NCI-H524 (cell line): Measurements from ENCODE around the gene AANAT.

Experiments used
- DNase-seq, 2 experiments: peaks; one replicate each; lab custom pipeline; 2025; lab: John Stamatoyannopoulos, UW

Gene AANAT

DNA sequence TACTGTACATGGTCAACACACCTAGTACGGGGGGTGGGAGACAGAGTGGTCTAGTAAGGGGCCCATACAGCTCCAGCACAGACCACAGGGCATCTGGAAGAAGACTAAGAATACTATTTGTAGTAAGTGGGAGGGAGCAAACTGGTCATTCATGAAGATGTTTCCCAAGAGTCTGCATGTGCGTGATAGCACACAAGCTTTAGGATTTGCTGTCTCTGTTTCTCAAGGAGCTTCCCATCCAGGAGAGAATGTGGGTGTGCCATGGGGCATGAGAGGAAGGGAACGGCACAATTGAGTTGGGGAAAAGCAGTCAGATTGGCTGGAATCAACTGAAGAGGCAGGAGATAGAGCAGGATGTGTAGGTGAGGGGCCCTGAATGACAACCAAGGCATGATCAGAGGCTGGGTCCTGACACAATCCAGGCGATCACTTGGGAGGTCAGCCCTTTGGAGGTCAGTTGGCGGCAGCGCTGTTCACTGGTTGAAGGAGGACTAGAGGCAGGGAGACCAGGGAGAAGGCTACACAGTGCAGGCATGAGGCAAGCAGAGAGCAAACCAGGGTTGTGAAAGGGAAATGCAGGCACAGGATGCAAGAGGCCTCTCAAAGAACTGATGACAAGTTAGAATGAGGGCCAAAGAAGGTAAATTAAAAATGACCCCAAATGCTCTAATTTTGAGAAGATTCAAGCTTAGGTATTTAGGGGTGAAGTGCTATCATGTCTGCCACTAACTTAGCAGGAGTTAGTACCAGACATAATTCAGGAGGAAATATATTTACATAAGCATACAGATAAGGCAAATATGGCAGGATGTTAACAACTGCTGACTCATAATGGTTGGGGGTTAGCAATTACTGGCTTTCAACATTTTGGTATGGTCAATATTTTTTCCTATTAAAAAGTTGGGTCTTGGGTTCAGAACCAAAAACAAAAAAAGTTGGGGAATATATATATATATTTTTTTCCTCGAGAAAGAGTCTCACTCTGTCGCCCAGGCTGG lies 24.8 kb upstream of the AANAT start:
- DNase-seq = no peak

GRCh38 chr17:76444518-76445311 lies 22.7 kb upstream of the AANAT start:
- DNase-seq = no peak

DNA sequence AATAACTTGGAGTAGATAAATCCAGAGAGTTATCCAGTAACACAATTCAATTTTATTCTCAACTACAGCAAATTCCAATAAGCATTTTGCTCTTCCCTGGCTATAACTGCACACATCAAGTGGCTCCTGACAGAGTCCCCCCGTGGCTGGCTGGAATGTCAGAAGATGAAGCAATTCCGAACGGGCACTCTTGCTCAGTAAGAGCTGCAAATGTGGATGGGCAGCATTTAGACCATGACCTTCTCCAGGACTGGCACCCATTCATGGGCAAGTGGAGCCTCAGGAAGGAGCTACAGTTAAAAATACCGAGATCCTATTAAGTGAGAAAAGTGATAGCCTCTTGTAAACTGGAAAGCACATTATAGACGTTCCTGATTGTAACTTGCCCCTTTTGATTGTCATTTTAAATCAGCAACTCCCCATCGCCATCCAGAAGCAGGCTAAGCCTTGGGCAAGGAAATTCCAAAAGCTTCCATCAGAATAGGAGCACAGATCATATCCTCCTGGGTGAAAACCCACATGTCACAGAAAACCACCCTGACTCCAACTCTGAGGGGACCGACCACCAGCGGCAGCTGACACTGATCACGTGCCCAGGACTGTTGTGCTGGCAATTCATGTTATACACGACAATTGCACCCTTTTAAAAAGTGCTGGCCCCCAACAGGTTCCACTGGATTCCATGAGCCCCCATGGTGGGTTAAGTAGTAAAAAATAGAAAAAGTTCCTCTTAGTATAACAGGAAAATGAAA lies 21.5 kb upstream of the AANAT start:
- no peak for DNase-seq

GRCh38 chr17:76446449-76447231 lies 20.8 kb upstream of the AANAT start:
- no peak for DNase-seq

GRCh38 chr17:76447931-76448652 lies 19.3 kb upstream of the AANAT start:
- peak; percentile 93 to 97 for DNase-seq

GRCh38 chr17:76449126-76449525 lies 18.3 kb upstream of the AANAT start:
- DNase-seq = no peak

DNA sequence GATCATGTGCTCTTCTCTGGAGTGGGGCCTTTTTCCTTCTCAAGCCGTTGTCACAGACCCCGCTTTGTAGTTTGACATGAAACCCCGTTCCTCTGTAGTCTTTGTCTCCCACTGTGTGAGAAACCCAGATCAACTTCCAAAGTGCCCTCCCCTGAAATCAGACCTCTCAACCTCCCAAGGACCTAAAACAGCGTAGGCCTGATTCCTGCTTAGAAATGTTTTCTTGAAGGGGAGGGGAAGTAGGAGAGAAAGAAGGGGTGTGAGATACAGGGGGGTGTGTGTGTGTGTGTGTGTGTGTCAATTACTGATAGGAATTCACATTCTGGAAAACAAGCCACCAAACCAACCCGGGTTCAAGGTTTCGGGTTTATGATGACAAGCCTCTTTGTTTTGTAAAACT lies 15.9 kb upstream of the AANAT start:
- DNase-seq = peak in 1 of 2 experiments; percentile 34

- DNase-seq = peak; percentile 55 to 62
Measured at GRCh38 chr17:76452127-76452659, 15.2 kb upstream of the AANAT start.

DNA sequence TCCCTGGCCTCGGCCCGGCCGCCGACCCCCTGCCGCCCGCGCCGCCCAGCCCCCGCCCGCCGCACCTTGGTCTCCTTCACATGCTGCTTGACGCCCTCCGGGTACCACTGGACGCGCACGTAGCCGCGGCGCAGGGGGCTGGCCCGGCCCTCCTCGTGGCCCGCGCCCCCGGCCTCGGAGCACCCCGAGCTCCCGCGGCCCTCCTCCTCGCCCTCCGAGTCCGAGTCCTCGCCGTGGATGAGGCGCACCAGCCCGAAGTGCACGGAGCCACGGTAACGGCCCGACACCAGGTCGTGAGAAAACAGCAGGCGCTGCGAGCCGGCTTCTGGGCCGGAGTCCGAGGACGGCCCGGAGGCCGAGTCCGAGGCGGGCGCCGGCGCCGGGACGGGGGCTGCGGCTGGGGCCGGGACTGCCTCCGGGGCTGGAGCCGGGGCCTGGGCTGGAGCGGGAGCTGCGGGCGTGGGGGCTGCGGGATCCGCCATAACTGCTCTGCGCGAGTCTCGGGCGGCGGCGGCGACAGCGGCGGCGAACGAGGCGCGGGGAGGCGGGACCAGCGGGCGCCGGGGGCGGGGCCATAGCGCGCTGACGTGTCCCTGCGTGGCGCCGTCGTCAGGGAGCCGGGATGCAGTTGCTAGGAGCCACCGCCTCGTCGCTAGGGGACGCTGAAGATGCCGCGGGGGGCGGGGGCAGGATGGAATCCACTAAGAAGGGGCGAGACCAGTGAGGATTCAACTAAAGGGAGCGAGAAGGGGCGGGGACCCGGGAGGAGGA lies 14.6 kb upstream of the AANAT start, which contains the start of gene UBE2O:
Gene UBE2O (minus strand): TSS at position 493 of the 771 bp plus-strand sequence. CDS start 11 bp downstream, at position 482.
- peak; percentile 95 to 97 for DNase-seq

GRCh38 chr17:76453431-76453743 lies 14.0 kb upstream of the AANAT start:
- DNase-seq = no peak

- DNase-seq = peak; percentile 73 to 91
Measured at GRCh38 chr17:76458580-76459490, 8.6 kb upstream of the AANAT start.

DNA sequence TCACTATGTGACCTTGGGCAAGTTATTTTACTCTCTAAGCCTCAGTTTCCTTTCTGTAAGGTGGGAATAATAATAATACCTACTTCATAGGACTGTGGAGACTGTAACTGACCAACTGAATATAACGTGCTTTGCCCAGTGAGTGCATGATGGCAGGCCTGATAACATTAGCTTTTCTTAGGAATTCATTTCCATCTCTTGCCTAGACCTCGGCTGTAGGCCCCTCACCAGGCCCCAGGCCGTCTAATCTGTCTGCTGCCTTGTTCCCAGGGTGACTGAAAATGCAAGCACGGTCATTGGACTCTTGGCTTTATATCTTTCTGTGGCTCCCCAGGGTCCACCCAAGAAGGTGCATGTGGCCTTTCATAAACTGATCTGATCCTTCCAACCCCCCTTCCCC lies 7.7 kb upstream of the AANAT start:
- no peak for DNase-seq

DNA sequence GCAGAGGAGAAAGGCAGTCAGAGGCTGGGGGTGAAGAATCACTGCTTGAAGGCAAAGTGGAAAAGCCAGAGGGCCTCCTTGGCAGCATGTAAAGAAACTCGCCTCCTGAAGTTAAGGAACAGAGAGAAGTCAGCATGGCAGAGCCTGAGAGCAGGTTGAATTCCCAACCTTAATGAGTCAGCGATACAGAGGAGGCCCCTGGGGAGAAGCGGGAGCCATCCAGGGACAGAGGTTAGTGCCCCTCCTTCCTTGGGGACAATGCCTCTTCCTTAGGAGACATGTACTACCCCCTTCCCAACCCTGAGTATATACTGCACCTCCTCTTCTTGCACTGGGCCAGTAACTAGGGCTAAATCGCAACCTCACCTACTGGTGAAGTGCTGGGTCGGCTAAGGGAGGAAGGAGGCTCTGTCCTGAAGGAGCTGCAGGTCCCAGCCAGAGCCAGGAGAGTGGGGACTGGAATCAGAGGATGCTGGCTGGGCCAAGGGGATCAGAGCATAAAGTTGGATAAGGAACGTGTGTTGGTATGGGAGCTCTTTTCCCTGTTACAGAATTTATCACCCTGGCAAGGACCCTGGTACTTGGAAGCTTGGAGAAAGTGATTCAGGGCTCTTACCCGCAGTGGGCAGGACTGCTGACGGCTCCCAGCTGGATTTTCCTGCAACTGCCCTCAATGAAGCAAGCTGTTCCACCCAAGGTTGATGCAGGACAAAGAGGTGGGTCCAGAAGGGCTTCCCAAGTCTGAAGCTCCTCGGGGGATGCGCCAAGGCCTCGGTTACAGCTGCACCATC lies 5.4 kb upstream of the AANAT start:
- no peak for DNase-seq

- DNase-seq = no peak
Measured at GRCh38 chr17:76462556-76463290, 4.7 kb upstream of the AANAT start.

GRCh38 chr17:76466775-76467130 lies 650 bp upstream of the AANAT start:
- DNase-seq = peak in 1 of 2 experiments; percentile 63

GRCh38 chr17:76467809-76468633 lies 618 bp downstream of the AANAT start:
- peak; percentile 90 to 93 for DNase-seq
